T-helper 1 cell treated with Interleukin-12 subunit alpha and Interleukin-12 subunit beta and Interleukin-4 antibody, amounts not matched to agents 30 ng/mL and 1 ng/mL, for 36 hours (primary cell): ENCODE results near the gene GPR37L1. TPM values are rescaled to one million over a fixed set of nuclear protein-coding genes. Genes with fewer than 3 reads are reported as not detected.

ENCODE experiments used
- intact Hi-C: fragments of 100-400 bp; cut with micrococcal nuclease; formaldehyde crosslinking; loops from one replicate; pipeline ENCODE4 v1.15.1; 2024
- total RNA-seq: library from RNA; stranded (reverse); gene quantifications from 2 replicates; pipeline ENCODE4 v1.2.3, GENCODE V29; 2022

Gene GPR37L1
- total RNA-seq, 1 donor from 2014 or later: not detected

GRCh38 chr1:202153284-202153683 is 30.6 kb downstream of the GPR37L1 start:
- intact Hi-C loops: no loop called here

GRCh38 chr1:202154148-202154765 is 31.5 kb downstream of the GPR37L1 start:
- intact Hi-C loops: no loop called here

GRCh38 chr1:202154766-202155477 is 32.2 kb downstream of the GPR37L1 start:
- intact Hi-C loops: loop anchor here (1.0 kb wide), 2 partner anchors 29 to 160 kb away; no protein-coding TSS in a partner anchor

- intact Hi-C loops: loop anchor here (1.0 kb wide), 2 partner anchors 29 to 160 kb away; no protein-coding TSS in a partner anchor
Observed at GRCh38 chr1:202155478-202156021, 32.8 kb downstream of the GPR37L1 start.

GRCh38 chr1:202156590-202156989 is 33.9 kb downstream of the GPR37L1 start:
- intact Hi-C loops: no loop called here

- intact Hi-C loops: loop anchor here (2.0 kb wide), 1 partner anchor 329 kb away; the partner anchor contains the start of gene IPO9
Observed at GRCh38 chr1:202157945-202158344, 35.2 kb downstream of the GPR37L1 start.

- intact Hi-C loops: loop anchor here (2.0 kb wide), 1 partner anchor 330 kb away; the partner anchor contains the start of gene IPO9
Observed at GRCh38 chr1:202158810-202159533, 36.3 kb downstream of the GPR37L1 start.

- intact Hi-C loops: loop anchor here (1.0 to 10.0 kb wide), 6 partner anchors 14 to 1165 kb away; partner anchors contain the start of genes ADIPOR1, IPO9, KDM5B and TMEM183A
Observed at GRCh38 chr1:202159534-202160371, 37.0 kb downstream of the GPR37L1 start.

- intact Hi-C loops: loop anchor here (1.0 to 10.0 kb wide), 5 partner anchors 15 to 1164 kb away; partner anchors contain the start of genes ADIPOR1, KDM5B and TMEM183A
Observed at GRCh38 chr1:202160377-202160940, 37.7 kb downstream of the GPR37L1 start, which contains the start of gene PTPN7. PTPN7 (minus strand) TSS chr1:202160602; CDS start chr1:202159402, 1,200 bp downstream.

- intact Hi-C loops: loop anchor here (5.0 to 10.0 kb wide), 4 partner anchors 643 to 1163 kb away; partner anchors contain the start of genes ADIPOR1, KDM5B and TMEM183A
Observed at GRCh38 chr1:202161151-202162046, 38.7 kb downstream of the GPR37L1 start.

GRCh38 chr1:202162047-202162417 is 39.3 kb downstream of the GPR37L1 start:
- intact Hi-C loops: loop anchor here (5.0 to 10.0 kb wide), 4 partner anchors 643 to 1163 kb away; partner anchors contain the start of genes ADIPOR1, KDM5B and TMEM183A

GRCh38 chr1:202162418-202163280 is 39.9 kb downstream of the GPR37L1 start:
- intact Hi-C loops: loop anchor here (5.0 to 10.0 kb wide), 4 partner anchors 642 to 1162 kb away; partner anchors contain the start of genes ADIPOR1, KDM5B and TMEM183A

- intact Hi-C loops: loop anchor here (1.0 to 10.0 kb wide), 6 partner anchors 21 to 1161 kb away; partner anchors contain the start of genes ADIPOR1, KDM5B, RABIF and TMEM183A
Observed at GRCh38 chr1:202163281-202164270, 40.9 kb downstream of the GPR37L1 start.

- intact Hi-C loops: loop anchor here (1.0 to 10.0 kb wide), 6 partner anchors 20 to 1160 kb away; partner anchors contain the start of genes ADIPOR1, KDM5B, RABIF and TMEM183A
Observed at GRCh38 chr1:202164271-202165037, 41.7 kb downstream of the GPR37L1 start.

GRCh38 chr1:202165267-202165941 is 42.7 kb downstream of the GPR37L1 start:
- intact Hi-C loops: loop anchor here (2.0 to 10.0 kb wide), 4 partner anchors 639 to 1159 kb away; partner anchors contain the start of genes KDM5B, RABIF and TMEM183A
